Measurements from ENCODE around the gene TMEM184A. TPM values are rescaled to one million over a fixed set of nuclear protein-coding genes. Genes with fewer than 3 reads are reported as not detected.

Gene TMEM184A
- polyA plus RNA-seq, 3 donors: 3.6 to 5.6 (median 4.7) TPM

DNA sequence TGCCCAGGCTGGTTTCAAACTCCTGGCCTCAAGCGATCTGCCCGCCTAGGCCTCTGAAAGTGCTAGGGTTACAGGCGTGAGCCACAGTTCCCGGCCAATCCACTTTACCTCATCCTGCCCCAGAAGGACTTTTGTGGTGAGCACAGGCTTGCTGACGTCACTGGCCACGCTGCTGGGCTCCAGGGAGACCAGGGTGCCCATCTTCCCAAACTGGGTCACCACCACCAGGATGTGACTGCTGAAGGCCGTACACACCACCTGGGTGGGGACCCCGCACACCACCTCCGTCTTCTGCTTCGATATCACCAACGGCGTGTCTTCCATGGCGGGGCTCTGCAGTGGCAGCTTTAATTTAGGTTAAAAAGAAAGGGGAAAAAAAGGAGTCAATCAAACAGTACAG, 13.0 kb upstream of the TMEM184A start:
- DNase-seq (ENCODE audit: low read depth in 3 of 3, low spot score in 2 of 3): no peak

DNA sequence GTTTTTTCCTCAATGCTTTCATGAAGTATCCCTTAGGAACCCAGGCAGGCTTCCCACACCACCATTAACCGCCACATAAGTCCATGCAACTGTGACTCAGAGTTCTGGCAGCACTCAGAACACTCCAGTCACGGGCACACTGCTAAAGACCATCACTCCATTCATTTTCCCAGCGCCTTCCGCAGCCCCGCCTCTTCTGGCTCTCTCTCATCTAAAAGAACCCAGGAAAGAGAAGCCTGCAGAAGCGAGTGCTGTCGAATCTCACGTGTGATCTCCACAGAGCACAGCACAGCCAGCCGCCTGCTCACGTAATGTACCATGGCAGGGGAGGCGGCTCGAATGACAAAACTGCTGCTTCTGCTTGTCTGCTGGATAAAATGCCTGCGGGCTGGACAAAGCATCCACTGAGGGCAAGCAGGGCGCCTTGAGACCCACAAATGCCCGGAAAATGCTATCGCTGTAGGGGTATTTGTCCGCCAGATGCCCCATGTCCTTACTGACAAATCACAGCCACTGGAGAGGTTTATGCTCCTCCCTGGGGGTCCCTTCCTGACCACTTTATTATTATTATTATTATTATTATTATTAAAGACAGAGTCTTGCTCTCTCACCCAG, 12.0 kb upstream of the TMEM184A start:
- no peak for DNase-seq (ENCODE audit: low read depth in 3 of 3, low spot score in 2 of 3)

DNA sequence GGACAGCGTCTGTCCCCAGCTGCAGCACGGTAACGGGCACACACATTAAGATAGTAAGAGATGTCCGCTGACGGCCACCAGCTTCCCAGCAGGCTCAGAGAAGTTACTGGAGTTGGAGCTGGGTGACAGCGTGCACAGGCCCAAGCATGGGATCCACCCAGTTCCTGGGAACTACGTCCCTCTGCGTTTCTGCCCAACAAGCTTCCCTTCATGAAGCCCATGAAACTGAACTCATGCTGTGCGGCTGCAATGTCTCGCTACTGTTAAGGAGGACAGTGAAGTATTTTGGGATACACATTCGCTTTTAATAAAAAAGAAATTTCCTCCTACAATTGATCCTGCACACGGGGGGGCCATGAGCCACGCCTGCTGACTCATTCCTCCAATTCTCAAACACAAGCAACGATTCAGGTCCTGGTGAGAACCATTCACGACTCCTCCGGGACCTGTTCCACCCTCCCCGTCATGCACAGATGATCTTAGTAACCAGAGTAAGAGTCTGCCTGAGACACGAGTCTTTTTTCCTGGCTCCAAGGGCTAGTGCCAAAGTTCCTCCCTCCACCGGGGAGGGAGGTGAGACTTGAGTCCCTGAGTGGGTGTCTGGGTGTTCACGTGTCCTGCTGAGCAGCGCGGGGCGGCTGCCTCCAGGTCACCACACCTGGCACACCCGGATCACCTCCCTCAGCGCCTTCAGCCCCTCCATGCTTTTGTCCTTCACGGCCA, 11.2 kb upstream of the TMEM184A start:
- DNase-seq (ENCODE audit: low read depth in 3 of 3, low spot score in 2 of 3): no peak

DNA sequence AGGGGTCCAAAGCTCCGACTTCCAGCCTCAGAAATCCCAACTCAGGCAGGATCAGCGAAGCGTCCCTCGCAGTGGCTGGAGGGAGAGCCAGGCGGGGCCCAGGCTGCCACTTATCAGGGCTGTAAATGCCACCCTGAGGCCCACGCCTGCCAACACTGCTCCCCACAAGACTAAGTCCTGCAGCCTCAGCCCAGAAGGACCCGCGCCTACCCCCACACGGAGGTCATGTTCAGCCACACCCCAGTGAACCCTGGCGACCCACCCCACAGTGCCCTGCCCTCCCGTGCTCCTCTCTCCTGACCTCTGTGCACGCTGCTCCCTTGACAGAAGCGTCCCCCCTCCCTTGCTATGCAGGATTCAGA, 10.7 kb upstream of the TMEM184A start:
- DNase-seq (ENCODE audit: low read depth in 3 of 3, low spot score in 2 of 3): no peak

DNA sequence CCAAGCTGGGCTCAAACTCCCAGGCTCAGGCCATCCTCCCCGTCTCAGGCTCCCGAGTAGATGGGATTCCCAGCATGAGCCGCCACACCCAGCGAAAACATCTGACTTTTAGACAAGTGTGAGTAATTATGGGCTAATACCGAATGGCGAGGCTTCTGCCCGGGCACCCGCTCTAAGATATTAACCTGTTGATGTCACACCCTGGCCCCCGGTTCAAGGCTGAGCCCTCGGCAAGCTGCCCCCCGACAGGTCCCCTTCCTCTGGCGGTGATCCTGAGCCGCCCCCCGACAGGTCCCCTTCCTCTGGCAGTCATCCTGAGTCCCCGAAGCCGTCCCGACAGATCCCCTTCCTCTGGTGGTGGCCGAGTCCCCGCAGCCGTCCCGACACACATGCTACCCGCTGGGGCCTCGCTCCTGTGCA, 8.6 kb upstream of the TMEM184A start:
- no peak for DNase-seq (ENCODE audit: low read depth in 3 of 3, low spot score in 2 of 3)

DNA sequence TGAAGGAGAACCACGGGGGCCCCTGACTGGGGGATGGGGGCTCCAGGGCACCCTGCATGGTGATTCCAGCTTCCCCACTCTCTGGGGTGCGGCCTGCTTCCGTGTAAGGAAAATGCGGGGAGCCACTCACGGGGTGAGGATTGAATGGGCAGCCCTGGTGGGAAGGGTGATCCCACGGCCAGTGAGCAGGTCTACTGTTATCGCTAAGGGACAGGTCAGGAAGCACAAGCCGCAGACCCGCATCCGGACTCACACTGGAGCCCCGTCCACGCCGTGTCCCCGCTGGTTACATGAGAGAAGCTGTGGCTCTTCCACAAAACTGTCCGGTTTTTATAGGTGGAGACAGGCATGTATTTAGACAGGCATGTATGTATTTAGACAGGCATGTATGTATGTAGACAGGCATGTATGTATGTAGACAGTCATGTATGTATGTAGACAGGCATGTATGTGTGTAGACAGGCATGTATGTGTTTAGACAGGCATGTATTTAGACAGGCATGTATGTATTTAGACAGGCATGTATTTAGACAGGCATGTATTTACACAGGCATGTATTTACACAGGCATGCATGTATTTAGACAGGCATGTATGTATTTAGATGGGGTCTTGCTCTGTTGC, 8.1 kb upstream of the TMEM184A start:
- no peak for DNase-seq (ENCODE audit: low read depth in 3 of 3, low spot score in 2 of 3)

DNA sequence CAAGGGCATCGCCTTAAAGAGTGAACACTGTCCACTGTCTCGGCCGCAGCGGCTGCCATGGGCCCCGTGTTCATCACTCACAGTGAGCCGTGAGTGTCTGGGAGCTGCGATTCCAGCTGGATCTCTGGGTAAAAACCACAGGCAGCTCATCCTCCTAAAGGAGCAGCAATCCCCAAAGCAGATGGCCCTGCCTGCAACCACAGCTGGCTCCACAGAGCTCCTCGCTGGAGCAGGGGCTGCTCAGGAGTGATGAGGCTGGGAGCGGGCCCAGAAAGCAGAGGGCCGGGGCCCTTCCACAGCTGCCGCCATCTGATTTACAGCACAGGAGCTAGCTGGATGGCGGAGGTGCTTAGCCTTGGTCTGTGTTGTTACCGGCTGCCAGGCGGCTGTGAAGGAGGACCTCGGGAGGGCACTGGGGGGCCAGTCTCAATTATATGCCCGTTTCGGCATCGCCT, 6.6 kb upstream of the TMEM184A start:
- DNase-seq (ENCODE audit: low read depth in 3 of 3, low spot score in 2 of 3): no peak

DNA sequence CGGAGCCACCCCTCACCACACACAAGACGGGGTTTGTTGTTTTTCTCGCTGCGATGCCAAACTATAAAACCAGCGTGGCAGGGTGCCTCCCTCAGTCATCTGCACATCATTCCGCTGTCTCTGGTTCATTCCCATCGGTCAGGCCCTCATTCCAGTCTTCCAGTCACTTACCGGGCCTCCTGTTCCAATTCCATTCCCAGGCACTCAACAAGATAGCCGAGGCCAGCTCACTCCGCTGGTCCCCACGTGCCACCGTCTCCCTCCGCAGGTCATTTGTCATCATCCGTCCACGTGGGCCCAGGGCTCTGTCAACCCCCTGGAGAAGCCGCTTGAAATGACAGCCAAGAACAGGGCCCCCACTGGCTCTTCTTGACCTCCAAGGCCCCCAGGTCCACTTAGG, 6.1 kb upstream of the TMEM184A start:
- no peak for DNase-seq (ENCODE audit: low read depth in 3 of 3, low spot score in 2 of 3)

DNA sequence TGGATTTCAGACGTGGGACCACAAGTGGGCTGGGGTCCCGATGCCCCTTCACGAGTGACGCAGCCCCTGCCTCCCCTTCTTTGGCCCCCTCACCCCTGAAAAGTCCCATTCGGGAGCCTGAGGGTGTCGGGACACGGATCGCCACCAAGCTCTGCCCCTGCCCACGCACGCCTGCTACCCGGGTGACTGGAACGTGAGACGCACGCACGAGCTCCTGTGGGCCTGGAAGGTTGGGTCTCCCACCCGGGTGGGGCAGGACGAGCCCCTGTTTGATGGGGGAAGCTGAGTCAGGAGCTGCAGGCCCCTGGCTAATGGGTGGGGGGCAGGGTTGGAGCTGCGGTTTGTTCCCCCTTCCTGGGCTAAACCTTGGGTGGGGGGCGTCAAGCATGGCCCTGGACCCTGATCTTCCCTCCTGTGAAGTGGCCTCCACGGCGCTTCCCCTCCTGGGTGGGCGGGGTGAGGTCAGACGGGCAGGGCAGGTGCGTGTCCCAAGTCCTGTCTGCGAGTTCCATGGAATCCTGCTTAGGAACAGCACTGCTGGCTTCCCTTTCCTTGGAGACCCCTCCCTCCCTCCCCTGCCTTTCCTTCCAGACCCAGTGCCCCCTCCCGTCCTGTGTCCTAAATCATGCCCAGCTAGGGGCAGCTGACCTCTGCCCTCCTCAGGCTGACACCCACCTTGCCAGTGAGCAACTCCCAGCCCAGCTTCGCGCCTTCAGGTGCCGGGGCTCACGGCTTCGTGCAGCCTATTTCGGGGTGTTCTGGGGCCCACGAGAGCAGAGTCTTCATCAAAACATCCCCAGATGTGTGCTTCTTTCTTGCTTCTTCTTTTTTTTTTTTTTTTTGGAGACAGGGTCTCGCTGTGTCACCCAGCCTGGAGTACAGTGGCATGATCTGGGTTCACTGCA, 5.3 kb upstream of the TMEM184A start:
- no peak for DNase-seq (ENCODE audit: low read depth in 3 of 3, low spot score in 2 of 3)

DNA sequence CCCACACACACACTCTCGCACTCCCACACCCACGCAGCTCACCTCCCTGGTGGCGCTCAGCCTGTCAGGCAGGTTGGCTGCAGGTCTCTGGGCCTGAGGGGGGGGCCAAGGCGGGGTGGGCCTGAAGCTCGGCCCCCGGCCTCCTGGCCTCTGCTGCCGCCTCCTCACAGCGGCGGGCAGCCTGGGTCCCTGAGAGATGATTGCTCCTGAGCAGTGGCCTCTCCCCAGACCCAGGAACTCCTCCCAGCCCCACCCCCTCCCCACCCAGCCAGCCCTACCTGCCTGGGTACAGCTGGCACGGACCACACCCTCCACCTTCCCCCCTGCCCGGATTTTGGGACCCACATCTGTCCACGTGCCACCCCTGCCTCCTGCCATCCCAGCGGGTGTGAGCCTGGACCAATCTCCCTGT, 4.6 kb upstream of the TMEM184A start:
- DNase-seq (ENCODE audit: low read depth in 3 of 3, low spot score in 2 of 3): no peak

DNA sequence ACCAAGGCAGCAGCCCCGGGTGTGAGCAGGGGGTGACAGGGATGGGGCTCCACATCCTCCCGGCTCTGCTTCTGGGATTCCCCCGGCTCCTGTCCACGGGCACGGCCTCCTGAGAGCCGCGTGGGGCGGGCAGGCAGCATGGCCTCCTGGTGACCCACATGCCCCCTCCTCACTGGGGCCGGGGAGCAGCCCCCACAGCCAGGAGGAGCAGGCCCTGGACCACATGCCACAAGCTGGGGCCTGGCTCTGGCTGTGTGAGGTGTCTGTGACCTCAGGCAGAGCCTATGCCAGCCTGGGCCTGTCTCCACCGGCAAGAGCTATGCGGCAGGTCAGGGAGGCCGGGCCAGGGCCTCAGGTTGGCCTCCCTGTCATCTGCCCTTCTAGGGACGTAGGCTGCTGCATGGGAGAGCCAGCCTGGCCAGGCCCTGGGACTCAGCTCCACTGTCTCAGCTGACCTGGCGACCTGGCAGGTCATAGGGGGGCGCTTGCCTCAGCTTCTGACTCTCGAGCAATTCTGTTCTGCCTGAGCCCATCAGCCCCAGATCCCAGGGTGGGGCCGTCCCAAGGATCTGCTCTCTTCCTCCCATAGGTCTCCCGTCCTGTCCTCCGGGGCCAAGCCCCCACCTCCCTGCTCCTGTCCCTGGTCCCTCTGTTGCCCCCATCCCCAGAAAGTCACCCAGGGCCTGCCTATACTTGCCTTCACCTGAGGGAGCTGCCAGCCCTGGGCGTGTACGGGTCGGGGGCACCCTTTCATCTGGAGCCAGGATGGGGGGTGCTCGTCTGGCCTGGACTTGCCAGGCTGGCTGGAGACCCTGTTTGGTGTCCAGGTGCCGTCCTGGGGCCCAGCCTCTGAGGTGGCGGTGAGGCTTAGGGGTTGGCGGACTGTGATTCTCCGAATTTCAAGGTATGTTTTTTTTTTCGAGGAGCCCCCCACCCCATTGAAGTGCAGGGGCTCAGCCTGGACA, 3.9 kb upstream of the TMEM184A start:
- no peak for DNase-seq (ENCODE audit: low read depth in 3 of 3, low spot score in 2 of 3)

DNA sequence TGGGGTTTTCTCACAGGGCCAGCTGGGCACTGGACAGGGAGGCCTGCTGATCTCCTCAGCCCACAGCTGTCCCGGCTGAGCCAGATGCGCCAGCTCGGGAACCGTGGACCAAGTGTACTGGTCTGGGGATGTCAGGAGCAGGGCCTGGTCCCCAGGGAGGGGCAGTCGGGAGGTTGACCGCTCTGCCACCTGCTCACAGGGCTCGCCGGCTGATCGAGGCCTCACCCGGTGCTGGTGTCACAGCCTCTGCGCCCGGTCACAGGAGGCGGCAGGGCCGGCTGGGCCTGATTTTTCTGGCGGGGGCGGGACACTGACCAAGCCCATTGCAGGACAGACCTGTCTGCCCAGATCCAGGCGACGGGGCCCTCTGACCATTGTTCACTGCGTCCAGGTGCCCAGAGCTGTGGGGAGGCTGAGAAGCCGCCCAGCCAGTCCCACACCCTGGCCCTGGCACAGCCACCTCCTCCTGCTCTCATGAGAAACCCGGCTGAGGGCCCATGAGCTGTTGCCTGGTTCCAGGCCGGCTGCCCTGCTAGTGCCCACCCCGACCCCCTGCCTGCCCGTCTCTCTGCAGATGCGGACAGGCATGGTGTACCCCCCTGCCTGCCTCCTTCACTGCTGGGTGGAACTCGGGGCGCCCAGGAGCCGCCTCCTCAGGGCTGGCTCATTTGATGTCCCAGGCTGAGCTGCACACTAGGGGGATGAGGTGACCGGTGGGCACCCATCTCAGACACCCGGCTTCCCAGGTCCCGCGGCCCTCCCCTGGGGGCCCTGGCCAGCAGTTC, 3.0 kb upstream of the TMEM184A start:
- no peak for DNase-seq (ENCODE audit: low read depth in 3 of 3, low spot score in 2 of 3)

DNA sequence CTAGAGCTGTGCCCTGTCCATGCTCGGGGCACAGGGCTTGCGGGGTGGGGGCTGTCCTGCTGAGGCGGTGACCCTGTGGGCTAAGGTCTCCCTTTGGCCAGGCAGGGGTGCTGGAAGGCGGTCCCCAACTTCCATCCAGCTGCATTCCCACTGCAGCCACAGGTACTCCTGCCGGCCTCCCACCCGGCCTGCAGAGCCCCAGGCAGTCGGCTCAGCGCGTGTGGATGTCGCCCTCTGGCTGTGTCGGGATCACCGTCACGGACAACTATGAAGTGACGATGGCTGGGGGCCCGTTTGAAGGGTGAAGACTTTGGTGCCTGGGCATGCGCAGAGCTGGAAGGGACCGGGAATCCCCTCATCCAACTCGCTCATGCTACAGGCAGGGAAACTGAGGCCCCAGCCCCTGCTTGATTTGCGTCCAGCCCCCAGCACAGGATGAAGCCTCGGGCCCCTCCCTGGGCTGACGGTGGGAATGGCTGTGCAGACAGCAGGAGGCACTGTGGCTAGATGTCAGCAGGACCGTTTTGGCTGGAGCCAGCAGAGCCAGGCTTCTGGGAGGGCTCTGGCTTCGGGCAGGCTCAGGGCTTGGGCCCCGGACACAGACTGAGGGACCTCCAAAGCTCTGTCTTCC, 2.3 kb upstream of the TMEM184A start:
- DNase-seq (ENCODE audit: low read depth in 3 of 3, low spot score in 2 of 3): no peak

DNA sequence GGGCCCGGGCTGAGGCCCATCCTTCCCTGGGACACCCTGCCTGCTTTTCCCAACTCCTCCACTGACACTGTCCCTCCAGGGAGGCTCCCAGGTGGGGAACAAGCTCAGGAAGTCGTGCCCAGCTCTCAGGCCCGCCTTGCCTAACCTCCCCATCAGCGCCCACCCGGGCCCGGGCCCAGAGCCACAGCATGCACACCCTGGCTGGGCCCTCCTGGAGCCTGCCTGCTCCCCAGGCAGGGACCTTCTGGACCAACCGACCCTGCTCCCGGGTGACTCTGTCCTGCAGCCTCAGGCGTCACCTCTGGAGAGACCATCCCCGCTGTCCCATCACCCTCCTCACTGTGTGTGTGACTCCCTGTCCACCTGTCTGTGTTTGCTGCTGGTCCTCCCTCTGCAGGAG, 1.8 kb upstream of the TMEM184A start:
- no peak for DNase-seq (ENCODE audit: low read depth in 3 of 3, low spot score in 2 of 3)

DNA sequence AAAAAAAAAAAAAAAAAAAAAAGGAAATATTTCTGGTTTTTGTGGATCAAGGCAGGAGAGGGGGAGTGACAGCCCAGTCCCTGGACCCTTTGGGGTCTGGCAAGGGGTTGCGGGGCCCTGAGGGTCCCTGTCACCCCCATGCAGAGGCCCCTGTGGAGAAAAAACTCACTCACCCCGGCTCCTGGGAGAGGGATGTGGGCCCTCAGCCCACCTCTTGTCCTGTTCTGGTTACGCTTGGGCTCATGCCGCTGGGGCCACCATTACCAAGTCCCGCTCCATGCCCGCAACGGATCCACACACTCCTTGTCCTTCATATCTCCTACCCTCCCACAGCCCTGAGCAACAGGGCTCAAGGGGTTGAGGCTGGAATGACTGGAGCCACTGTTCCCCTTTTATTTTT, 1.0 kb upstream of the TMEM184A start:
- DNase-seq (ENCODE audit: low read depth in 3 of 3, low spot score in 2 of 3): no peak

DNA sequence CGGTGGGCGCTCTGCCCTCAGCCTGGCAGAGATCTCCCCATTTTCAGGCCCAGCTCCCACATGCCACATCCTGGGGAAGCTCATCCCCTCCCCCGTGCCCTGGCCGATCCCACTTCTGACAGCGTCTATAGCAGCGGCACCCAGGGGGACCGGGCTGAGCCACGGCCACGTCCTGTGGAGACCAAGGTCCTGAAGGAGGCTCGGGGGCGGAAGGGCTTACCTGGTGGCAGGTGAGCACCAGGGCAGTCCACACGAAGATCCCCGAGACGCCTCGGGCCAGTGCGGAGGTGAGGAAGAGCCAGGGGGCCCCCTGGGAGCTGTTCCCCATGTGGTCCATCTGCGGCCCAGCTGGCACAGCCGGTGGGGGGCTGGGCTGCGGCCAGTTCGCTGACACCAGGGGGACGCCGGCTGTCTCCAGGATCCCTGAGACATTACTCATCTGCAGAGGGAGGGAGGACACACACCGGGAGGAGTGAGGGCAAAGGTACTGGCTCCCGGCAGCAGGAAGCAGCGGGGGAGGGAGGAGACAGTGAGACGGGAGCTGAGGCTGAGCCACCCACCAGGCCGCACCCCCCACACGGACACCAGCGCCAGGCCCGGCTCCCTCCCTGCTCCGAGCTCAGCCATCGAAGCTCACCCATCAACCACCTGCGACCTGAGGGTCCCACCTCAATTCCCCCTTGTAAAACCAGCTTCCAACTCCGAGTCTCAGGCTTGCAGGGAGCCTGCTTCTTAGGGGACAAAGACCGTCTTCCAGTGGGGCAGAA, 776 bp downstream of the TMEM184A start:
- no peak for DNase-seq (ENCODE audit: low read depth in 3 of 3, low spot score in 2 of 3)

DNA sequence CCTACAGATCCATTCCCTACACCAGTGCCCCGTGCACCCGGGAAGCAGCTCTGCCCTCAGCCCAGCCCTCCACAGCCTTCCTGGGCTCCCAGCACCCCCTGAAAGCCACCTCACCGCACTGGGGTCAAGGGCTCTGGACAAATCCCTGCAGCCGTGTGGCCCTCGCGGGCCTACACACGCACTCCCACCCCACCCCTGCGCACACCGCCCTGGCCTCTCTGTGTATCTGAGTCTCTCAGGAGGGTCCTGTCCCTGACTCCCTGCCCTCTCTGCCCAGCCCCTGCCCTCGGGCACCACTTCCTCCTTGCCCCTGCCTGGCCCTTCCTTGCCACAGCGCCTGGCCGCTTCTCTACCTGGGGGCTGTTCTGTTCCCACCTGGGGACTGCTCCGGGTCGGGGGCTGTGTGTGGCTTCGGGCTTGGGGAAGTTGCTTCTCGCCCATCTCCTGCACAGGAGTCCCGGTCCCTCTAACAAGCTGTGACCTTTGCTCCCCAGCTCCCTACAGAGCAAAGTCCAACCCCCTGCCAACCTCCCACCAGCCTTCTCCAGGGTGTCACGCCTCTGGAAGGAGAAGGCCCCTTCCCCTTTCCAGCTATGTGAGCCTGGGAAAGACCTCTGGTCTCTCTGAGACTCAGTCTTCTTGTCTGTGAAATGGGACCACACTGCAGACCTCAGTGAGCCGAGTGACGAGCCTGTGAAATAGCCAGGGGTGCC, 1.5 kb downstream of the TMEM184A start:
- DNase-seq (ENCODE audit: low read depth in 3 of 3, low spot score in 2 of 3): no peak

Measured in right renal cortex interstitium (tissue), 3 donors.